CD4-positive, alpha-beta T cell treated with Interferon gamma for 1 hour (primary cell): ENCODE results near the gene WFIKKN1.
"Not testable (repeated sequence)": the region's sequence is repeated elsewhere in the genome, so short reads cannot be mapped to it uniquely, and the experiment has no call there.

Experiments used
- DNase-seq: peaks from one replicate; pipeline ENCODE4 v3.0.0-alpha.2; 2020

The WFIKKN1 gene

GRCh38 chr16:595942-596735 lies 34.6 kb upstream of the WFIKKN1 start:
- no peak for DNase-seq

- DNase-seq, result no peak
Measured at GRCh38 chr16:596736-597060, 34.1 kb upstream of the WFIKKN1 start.

GRCh38 chr16:597655-598054 lies 33.1 kb upstream of the WFIKKN1 start:
- not testable (repeated sequence) for DNase-seq

GRCh38 chr16:598823-599739 lies 31.7 kb upstream of the WFIKKN1 start:
- DNase-seq, result no peak

- no peak for DNase-seq
Measured at GRCh38 chr16:600781-601180, 30.0 kb upstream of the WFIKKN1 start.

GRCh38 chr16:603933-604332 lies 26.9 kb upstream of the WFIKKN1 start:
- DNase-seq, result no peak

- DNase-seq, result no peak
Measured at GRCh38 chr16:606656-607307, 24.0 kb upstream of the WFIKKN1 start.

- no peak for DNase-seq
Measured at GRCh38 chr16:608019-608418, 22.8 kb upstream of the WFIKKN1 start.

GRCh38 chr16:609316-609715 lies 21.5 kb upstream of the WFIKKN1 start:
- no peak for DNase-seq

GRCh38 chr16:609984-610383 lies 20.8 kb upstream of the WFIKKN1 start:
- no peak for DNase-seq

GRCh38 chr16:610513-611381 lies 20.0 kb upstream of the WFIKKN1 start:
- DNase-seq, result peak; percentile 38

- no peak for DNase-seq
Measured at GRCh38 chr16:615122-615521, 15.7 kb upstream of the WFIKKN1 start.

GRCh38 chr16:616733-617586 lies 13.8 kb upstream of the WFIKKN1 start:
- no peak for DNase-seq

GRCh38 chr16:617855-618254 lies 12.9 kb upstream of the WFIKKN1 start:
- no peak for DNase-seq

- DNase-seq, result no peak
Measured at GRCh38 chr16:619476-620100, 11.2 kb upstream of the WFIKKN1 start.

GRCh38 chr16:620700-621525 lies 9.9 kb upstream of the WFIKKN1 start:
- DNase-seq, result no peak

- DNase-seq, result no peak
Measured at GRCh38 chr16:621526-622105, 9.2 kb upstream of the WFIKKN1 start.

- no peak for DNase-seq
Measured at GRCh38 chr16:622920-623280, 7.9 kb upstream of the WFIKKN1 start.

GRCh38 chr16:624526-625070 lies 6.2 kb upstream of the WFIKKN1 start:
- no peak for DNase-seq
